DND-41 (cell line): Measurements from ENCODE around the gene TRIM24.

Experiments
- EZH2 ChIP-seq: IDR thresholded peaks from 3 replicates; pipeline ENCODE4 v1.6.1; 2012; ENCODE audit warnings: borderline replicate concordance, low read depth, mild to moderate bottlenecking, moderate library complexity, low read length, inconsistent platforms; ENCODE audit not compliant: severe bottlenecking
- TF ChIP-seq, protein P1 (sequence below): IDR thresholded peaks from 2 replicates; pipeline ENCODE4 v1.5.1; 2012; ENCODE audit warnings: borderline replicate concordance, low read length, moderate library complexity, mild to moderate bottlenecking; ENCODE audit not compliant: poor library complexity, severe bottlenecking; ENCODE audit errors: extremely low read depth

DNA sequence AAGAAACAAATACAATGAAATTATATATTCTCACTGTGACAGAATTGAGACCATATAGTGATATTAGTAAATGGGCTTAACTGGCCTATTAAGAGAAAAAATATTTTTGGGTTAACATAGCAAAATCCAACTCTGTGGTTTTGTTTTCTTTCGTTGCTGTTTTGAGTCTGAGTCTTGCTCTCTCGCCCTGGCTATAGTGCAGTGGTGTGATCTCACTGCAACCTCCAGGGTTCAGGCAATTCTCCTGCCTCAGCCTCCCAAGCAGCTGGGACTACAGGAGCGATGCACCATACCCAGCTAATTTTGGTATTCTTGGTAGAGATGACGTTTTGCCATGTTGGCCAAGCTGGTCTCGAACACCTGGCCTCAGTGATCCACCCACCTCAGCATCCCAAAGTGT lies 15.3 kb downstream of the TRIM24 start:
- TF ChIP-seq, protein P1, sequence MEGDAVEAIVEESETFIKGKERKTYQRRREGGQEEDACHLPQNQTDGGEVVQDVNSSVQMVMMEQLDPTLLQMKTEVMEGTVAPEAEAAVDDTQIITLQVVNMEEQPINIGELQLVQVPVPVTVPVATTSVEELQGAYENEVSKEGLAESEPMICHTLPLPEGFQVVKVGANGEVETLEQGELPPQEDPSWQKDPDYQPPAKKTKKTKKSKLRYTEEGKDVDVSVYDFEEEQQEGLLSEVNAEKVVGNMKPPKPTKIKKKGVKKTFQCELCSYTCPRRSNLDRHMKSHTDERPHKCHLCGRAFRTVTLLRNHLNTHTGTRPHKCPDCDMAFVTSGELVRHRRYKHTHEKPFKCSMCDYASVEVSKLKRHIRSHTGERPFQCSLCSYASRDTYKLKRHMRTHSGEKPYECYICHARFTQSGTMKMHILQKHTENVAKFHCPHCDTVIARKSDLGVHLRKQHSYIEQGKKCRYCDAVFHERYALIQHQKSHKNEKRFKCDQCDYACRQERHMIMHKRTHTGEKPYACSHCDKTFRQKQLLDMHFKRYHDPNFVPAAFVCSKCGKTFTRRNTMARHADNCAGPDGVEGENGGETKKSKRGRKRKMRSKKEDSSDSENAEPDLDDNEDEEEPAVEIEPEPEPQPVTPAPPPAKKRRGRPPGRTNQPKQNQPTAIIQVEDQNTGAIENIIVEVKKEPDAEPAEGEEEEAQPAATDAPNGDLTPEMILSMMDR = no peak
- TF ChIP-seq EZH2 = no peak
